ENCODE results near the gene DYSF. TPM values are rescaled to one million over a fixed set of nuclear protein-coding genes. Genes with fewer than 3 reads are reported as not detected.
"Not testable (repeated sequence)": the region's sequence is repeated elsewhere in the genome, so short reads cannot be mapped to it uniquely, and the experiment has no call there.

The DYSF gene
- total RNA-seq, 2 donors from 2014 or later = 1.4 to 3.1 TPM

DNA sequence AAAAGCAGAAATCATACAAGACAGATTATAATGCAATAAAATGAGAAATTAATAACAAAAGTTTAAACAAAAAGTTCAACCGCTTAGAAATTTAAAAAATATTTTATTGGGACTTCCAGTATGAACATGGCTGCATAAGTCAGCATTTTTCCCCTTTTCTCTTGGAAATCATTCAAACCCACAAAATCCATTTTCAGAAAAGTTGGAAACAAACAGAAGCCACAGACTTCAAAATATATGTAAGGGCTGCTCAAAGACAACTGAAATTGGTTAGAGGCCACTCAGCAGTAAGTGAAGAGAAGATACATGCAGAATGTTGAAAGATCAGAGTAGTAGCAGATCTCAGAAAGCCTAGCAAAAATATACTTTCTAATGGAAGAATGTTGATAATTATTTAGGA lies 194.0 kb downstream of the DYSF start:
- 100% methylated on average over 1 of the region's 1 CpG; no CpG with 5 or more reads in 1 of the 2 experiments for WGBS, 2 experiments (ENCODE audit: insufficient coverage in 1 of 2, insufficient read length in 1 of 2)
- TF ChIP-seq, protein P1, sequence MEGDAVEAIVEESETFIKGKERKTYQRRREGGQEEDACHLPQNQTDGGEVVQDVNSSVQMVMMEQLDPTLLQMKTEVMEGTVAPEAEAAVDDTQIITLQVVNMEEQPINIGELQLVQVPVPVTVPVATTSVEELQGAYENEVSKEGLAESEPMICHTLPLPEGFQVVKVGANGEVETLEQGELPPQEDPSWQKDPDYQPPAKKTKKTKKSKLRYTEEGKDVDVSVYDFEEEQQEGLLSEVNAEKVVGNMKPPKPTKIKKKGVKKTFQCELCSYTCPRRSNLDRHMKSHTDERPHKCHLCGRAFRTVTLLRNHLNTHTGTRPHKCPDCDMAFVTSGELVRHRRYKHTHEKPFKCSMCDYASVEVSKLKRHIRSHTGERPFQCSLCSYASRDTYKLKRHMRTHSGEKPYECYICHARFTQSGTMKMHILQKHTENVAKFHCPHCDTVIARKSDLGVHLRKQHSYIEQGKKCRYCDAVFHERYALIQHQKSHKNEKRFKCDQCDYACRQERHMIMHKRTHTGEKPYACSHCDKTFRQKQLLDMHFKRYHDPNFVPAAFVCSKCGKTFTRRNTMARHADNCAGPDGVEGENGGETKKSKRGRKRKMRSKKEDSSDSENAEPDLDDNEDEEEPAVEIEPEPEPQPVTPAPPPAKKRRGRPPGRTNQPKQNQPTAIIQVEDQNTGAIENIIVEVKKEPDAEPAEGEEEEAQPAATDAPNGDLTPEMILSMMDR (conservative IDR thresholded peaks at IDR 0.05) = no peak
- Histone ChIP-seq H3K27ac (ENCODE audit: low read depth, low read length) (no peak overlapping the region), H3K36me3 (ENCODE audit: control insufficient read depth, insufficient read depth, low read length) (no peaks in the 10 kb centered on the region), H3K9me3 (ENCODE audit: control insufficient read depth, low read length) (no peaks in the 10 kb centered on the region), H3K27me3 (ENCODE audit: control insufficient read depth, insufficient read depth, low read length, poor library complexity, severe bottlenecking) (no peaks in the 10 kb centered on the region), H3K9ac (ENCODE audit: extremely low read depth, low read length, poor library complexity, severe bottlenecking) (no peak overlapping the region), H3K4me3 (ENCODE audit: low read length) (no peak overlapping the region), H3K4me1 (ENCODE audit: control insufficient read depth, insufficient read depth, low read length) (no peaks in the 10 kb centered on the region)
- Mint-ChIP-seq H3K9me3 (no peaks in the 10 kb centered on the region), H3K36me3 (ENCODE audit: low read depth) (no peaks in the 10 kb centered on the region), H3K4me1 (no peaks in the 10 kb centered on the region), H3K27me3 (ENCODE audit: insufficient read depth) (no peaks in the 10 kb centered on the region), H3K4me3 (no peak overlapping the region), H3K27ac (no peak overlapping the region)
- DNase-seq = no peak

DNA sequence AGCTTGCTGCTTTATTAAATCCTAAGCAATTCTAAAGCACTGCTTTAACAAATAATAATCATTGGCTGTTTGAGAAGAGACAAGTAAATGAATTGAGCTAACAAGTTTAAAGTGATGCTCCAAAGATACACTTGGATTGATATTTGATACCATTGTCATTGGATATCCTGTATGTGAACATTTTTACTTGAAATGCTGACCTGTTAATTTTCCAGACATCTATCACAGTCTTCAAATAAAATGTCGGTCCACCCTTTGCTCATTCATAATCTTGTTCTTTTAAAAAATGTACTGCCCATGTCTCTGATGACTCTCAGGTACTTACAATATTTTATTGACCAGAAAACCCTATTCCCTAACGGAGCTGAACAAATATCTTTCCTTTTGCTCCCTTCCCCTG lies 202.1 kb downstream of the DYSF start:
- peaks cover 5% of the 10 kb centered on the region for H3K36me3 Mint-ChIP-seq (ENCODE audit: low read depth)
- DNase-seq = no peak
- 87 to 89% methylated on average over 2 of the region's 2 CpGs for WGBS, 2 experiments (ENCODE audit: insufficient coverage in 1 of 2, insufficient read length in 1 of 2)
- no peaks in the 10 kb centered on the region for H3K27me3 Mint-ChIP-seq (ENCODE audit: insufficient read depth)
- Histone ChIP-seq H3K4me1 (ENCODE audit: control insufficient read depth, insufficient read depth, low read length) (no peaks in the 10 kb centered on the region), H3K27ac (ENCODE audit: low read depth, low read length) (no peak overlapping the region), H3K9me3 (ENCODE audit: control insufficient read depth, low read length) (peaks cover 11% of the 10 kb centered on the region), H3K9ac (ENCODE audit: extremely low read depth, low read length, poor library complexity, severe bottlenecking) (no peak overlapping the region), H3K4me3 (ENCODE audit: low read length) (no peak overlapping the region), H3K36me3 (ENCODE audit: control insufficient read depth, insufficient read depth, low read length) (no peaks in the 10 kb centered on the region), H3K27me3 (ENCODE audit: control insufficient read depth, insufficient read depth, low read length, poor library complexity, severe bottlenecking) (no peaks in the 10 kb centered on the region)
- H3K4me1 Mint-ChIP-seq = no peaks in the 10 kb centered on the region
- TF ChIP-seq, protein P1 (conservative IDR thresholded peaks at IDR 0.05) = no peak
- peaks cover 24% of the 10 kb centered on the region for H3K9me3 Mint-ChIP-seq
- no peak overlapping the region for H3K27ac Mint-ChIP-seq
- H3K4me3 Mint-ChIP-seq = no peak overlapping the region

DNA sequence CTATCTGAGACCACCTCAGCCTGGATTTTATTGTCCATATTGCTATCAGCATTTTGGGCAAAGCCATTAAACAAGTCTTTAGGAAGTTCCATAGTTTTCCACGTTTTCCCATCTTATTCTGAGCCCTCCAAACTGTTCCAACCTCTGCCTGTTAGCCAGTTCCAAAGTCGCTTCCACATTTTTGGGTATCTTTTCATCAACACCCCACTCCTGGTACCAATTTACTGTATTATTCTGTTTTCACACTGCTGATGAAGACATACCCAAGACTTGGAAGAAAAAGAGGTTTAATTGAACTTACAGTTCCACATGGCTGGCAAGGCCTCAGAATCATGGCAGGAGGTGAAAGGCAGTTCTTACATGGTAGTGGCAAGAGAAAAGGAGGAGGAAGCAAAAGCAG lies 204.9 kb downstream of the DYSF start:
- not testable (repeated sequence) for H3K4me1 ChIP-seq (ENCODE audit: control insufficient read depth, insufficient read depth, low read length); H3K36me3 ChIP-seq (ENCODE audit: control insufficient read depth, insufficient read depth, low read length); H3K36me3 Mint-ChIP-seq (ENCODE audit: low read depth); H3K9ac ChIP-seq (ENCODE audit: extremely low read depth, low read length, poor library complexity, severe bottlenecking); H3K4me3 Mint-ChIP-seq; H3K4me3 ChIP-seq (ENCODE audit: low read length); H3K4me1 Mint-ChIP-seq; H3K27ac ChIP-seq (ENCODE audit: low read depth, low read length); DNase-seq; H3K27ac Mint-ChIP-seq; H3K27me3 Mint-ChIP-seq (ENCODE audit: insufficient read depth); H3K27me3 ChIP-seq (ENCODE audit: control insufficient read depth, insufficient read depth, low read length, poor library complexity, severe bottlenecking)
- WGBS, 2 experiments (ENCODE audit: insufficient coverage in 1 of 2, insufficient read length in 1 of 2) = 53 to 54% methylated on average over 2 of the region's 2 CpGs
- peaks cover 24% of the 10 kb centered on the region for H3K9me3 Mint-ChIP-seq
- peaks cover 11% of the 10 kb centered on the region for H3K9me3 ChIP-seq (ENCODE audit: control insufficient read depth, low read length)

DNA sequence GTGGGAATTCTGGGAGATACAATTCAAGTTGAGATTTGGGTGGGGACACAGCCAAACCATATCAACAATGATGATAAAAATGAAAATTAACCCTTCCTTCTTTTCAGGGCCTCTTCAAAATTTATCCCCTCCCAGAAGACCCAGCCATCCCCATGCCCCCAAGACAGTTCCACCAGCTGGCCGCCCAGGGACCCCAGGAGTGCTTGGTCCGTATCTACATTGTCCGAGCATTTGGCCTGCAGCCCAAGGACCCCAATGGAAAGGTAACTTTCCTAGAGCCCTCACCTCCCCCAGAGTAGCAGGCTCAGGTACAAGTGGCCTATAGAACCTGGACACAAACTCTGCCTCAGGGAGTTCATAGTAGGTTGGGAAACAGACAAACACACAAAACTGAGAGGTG lies 205.4 kb downstream of the DYSF start:
- Mint-ChIP-seq H3K27me3 (ENCODE audit: insufficient read depth) (no peaks in the 10 kb centered on the region), H3K9me3 (peaks cover 24% of the 10 kb centered on the region), H3K27ac (no peak overlapping the region), H3K4me3 (no peak overlapping the region), H3K36me3 (ENCODE audit: low read depth) (peaks cover 5% of the 10 kb centered on the region), H3K4me1 (no peaks in the 10 kb centered on the region)
- Histone ChIP-seq H3K36me3 (ENCODE audit: control insufficient read depth, insufficient read depth, low read length) (no peaks in the 10 kb centered on the region), H3K4me1 (ENCODE audit: control insufficient read depth, insufficient read depth, low read length) (no peaks in the 10 kb centered on the region), H3K27ac (ENCODE audit: low read depth, low read length) (no peak overlapping the region), H3K9ac (ENCODE audit: extremely low read depth, low read length, poor library complexity, severe bottlenecking) (no peak overlapping the region), H3K4me3 (ENCODE audit: low read length) (no peak overlapping the region), H3K9me3 (ENCODE audit: control insufficient read depth, low read length) (peaks cover 11% of the 10 kb centered on the region), H3K27me3 (ENCODE audit: control insufficient read depth, insufficient read depth, low read length, poor library complexity, severe bottlenecking) (no peaks in the 10 kb centered on the region)
- TF ChIP-seq, protein P1 (conservative IDR thresholded peaks at IDR 0.05) = no peak
- 89% methylated on average over 3 of the region's 3 CpGs; no CpG with 5 or more reads in 1 of the 2 experiments for WGBS, 2 experiments (ENCODE audit: insufficient coverage in 1 of 2, insufficient read length in 1 of 2)
- no peak for DNase-seq

Data from endodermal cell (in vitro differentiated cells).